HEK293T (cell line): Measurements from ENCODE around the gene VWC2L.

Experiments used
- ARNT ChIP-seq: fragments of 450-650 bp; IDR thresholded peaks from 2 replicates; pipeline ENCODE4 v1.6.1; 2017; ENCODE audit warnings: mild to moderate bottlenecking
- BHLHE40 ChIP-seq: fragments of 450-650 bp; IDR thresholded peaks from 2 replicates; pipeline ENCODE4 v1.6.1; 2016; ENCODE audit warnings: mild to moderate bottlenecking, moderate library complexity, borderline replicate concordance
- ELF4 ChIP-seq: fragments of 450-650 bp; IDR thresholded peaks from 2 replicates; pipeline ENCODE4 v1.6.1; 2017; ENCODE audit warnings: antibody characterized with exemption
- FOXA1 ChIP-seq: fragments of 450-650 bp; IDR thresholded peaks from 2 replicates; pipeline ENCODE4 v1.6.1; 2016; ENCODE audit warnings: mild to moderate bottlenecking
- FOXK2 ChIP-seq: fragments of 450-650 bp; IDR thresholded peaks from 2 replicates; pipeline ENCODE4 v1.6.1; 2016; ENCODE audit warnings: mild to moderate bottlenecking
- FOXM1 ChIP-seq: fragments of 450-650 bp; IDR thresholded peaks from 2 replicates; pipeline ENCODE4 v1.6.1; 2017; ENCODE audit warnings: mild to moderate bottlenecking, borderline replicate concordance
- HDGF ChIP-seq: fragments of 450-650 bp; IDR thresholded peaks from 2 replicates; pipeline ENCODE4 v1.6.1; 2017; ENCODE audit warnings: antibody characterized with exemption, borderline replicate concordance
- LEF1 ChIP-seq: fragments of 450-650 bp; IDR thresholded peaks from 2 replicates; pipeline ENCODE4 v1.6.1; 2017; ENCODE audit warnings: mild to moderate bottlenecking, borderline replicate concordance
- NFRKB ChIP-seq: fragments of 450-650 bp; IDR thresholded peaks from 2 replicates; pipeline ENCODE4 v1.6.1; 2016; ENCODE audit warnings: mild to moderate bottlenecking, moderate library complexity
- PKNOX1 ChIP-seq: fragments of 450-650 bp; IDR thresholded peaks from 2 replicates; pipeline ENCODE4 v1.6.1; 2016
- SP1 ChIP-seq: fragments of 450-650 bp; IDR thresholded peaks from 2 replicates; pipeline ENCODE4 v1.6.1; 2017
- TARDBP ChIP-seq: fragments of 450-650 bp; IDR thresholded peaks from 2 replicates; pipeline ENCODE4 v1.6.1; 2016

GRCh38 chr2:214579035-214579434 is 168.2 kb downstream of the VWC2L start:
- no peak for TF ChIP-seq NFRKB
- no peak for TF ChIP-seq ARNT
- no peak for TF ChIP-seq FOXK2
- no peak for TF ChIP-seq HDGF
- TF ChIP-seq SP1, result no peak
- no peak for TF ChIP-seq FOXM1
- TF ChIP-seq LEF1, result no peak
- no peak for TF ChIP-seq TARDBP
- TF ChIP-seq FOXA1, result no peak
- TF ChIP-seq PKNOX1, result no peak
- TF ChIP-seq BHLHE40, result no peak
- TF ChIP-seq ELF4, result no peak
